Measurements from ENCODE around the gene MYH7. TPM values are rescaled to one million over a fixed set of nuclear protein-coding genes. Genes with fewer than 3 reads are reported as not detected.

MYH7 gene
- polyA plus RNA-seq, 1 donor (not counting 4 experiments of a cell fraction or from before 2014, with no cell fraction given), result not detected

DNA sequence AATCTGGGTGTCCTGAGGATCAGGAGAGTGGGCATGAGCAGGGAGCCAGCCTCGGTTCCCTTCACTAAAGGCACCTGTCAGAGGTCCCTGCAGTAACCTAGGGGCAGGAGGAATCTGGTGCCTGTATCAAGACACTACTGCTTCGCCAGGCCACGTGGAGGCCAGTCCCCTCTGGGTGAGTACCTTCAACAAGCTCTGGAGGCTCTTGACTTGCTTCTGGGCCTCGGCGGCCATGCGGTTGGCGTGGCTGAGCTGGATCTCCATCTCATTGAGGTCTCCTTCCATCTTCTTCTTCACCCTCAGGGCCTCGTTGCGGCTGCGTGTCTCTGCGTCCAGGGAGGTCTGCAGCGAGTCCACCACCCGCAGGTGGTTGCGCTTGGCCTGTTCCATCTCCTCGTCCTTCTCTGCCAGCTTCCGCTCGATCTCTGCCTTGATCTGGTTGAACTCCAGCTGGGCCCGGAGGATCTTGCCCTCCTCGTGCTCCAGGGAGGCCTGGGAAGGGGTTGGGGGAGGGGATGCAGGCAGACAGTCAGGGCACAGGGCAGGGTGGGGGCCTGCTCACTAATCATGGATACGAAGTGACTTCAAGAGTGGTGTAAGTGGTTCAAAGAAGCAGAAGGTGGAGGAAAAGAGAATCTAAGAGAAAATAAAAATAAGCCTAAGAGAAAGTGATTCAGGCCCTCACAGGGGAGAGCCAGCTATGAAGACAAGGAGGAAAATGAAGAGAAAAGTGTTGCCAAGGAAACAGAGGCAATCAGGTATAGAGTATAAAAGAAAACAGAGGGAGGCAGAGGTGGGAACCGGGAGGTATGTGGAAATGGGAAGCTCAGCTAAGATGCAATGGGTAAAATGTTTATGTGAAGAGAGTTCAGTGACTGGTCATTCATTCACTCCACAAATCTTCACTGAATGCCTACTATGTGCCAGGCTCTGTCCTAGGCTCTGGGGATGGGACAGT is 19.4 kb downstream of the MYH7 start:
- Histone ChIP-seq H3K79me2 (ENCODE audit: control insufficient read depth, insufficient read depth, low read length) (no peaks in the 10 kb centered on the region), H3K36me3 (ENCODE audit: control insufficient read depth in 2 of 2, extremely low read depth in 1 of 2, insufficient read depth in 2 of 2, low read length in 2 of 2) (no peaks in the 10 kb centered on the region), H3K9ac (ENCODE audit: control insufficient read depth, extremely low read depth, insufficient read depth, low read length) (no peak overlapping the region), H4K20me1 (ENCODE audit: control insufficient read depth, extremely low read depth, insufficient read depth, low read length) (no peaks in the 10 kb centered on the region), H3K4me2 (ENCODE audit: control insufficient read depth, extremely low read depth, insufficient read depth, low read depth, low read length) (no peak overlapping the region), H3K27me3 (ENCODE audit: control insufficient read depth, extremely low read depth, insufficient read depth, low read length) (no peaks in the 10 kb centered on the region), H3K9me3 (ENCODE audit: control insufficient read depth, low read depth, low read length) (no peaks in the 10 kb centered on the region), H2AFZ (ENCODE audit: control insufficient read depth, low read length) (no peak overlapping the region), H3K4me1 (ENCODE audit: control insufficient read depth, extremely low read depth, insufficient read depth, low read length) (no peaks in the 10 kb centered on the region), H3K4me3 (ENCODE audit: control insufficient read depth in 2 of 3, extremely low read depth in 1 of 3, insufficient read depth in 2 of 3, low read depth in 1 of 3, low read length in 3 of 3) (no peak overlapping the region), H3K9me1 (ENCODE audit: control insufficient read depth, extremely low read depth, insufficient read depth, low read length) (no peaks in the 10 kb centered on the region), H3K27ac (ENCODE audit: control insufficient read depth, insufficient read depth, low read length) (no peak overlapping the region)
- no peak for DNase-seq (ENCODE audit: low read depth, low spot score)
- FAIRE-seq, result no peak
- TF ChIP-seq EZH2 (IDR thresholded peaks at IDR 0.05; ENCODE audit: low read length), result no peak
- TF ChIP-seq, protein P1, sequence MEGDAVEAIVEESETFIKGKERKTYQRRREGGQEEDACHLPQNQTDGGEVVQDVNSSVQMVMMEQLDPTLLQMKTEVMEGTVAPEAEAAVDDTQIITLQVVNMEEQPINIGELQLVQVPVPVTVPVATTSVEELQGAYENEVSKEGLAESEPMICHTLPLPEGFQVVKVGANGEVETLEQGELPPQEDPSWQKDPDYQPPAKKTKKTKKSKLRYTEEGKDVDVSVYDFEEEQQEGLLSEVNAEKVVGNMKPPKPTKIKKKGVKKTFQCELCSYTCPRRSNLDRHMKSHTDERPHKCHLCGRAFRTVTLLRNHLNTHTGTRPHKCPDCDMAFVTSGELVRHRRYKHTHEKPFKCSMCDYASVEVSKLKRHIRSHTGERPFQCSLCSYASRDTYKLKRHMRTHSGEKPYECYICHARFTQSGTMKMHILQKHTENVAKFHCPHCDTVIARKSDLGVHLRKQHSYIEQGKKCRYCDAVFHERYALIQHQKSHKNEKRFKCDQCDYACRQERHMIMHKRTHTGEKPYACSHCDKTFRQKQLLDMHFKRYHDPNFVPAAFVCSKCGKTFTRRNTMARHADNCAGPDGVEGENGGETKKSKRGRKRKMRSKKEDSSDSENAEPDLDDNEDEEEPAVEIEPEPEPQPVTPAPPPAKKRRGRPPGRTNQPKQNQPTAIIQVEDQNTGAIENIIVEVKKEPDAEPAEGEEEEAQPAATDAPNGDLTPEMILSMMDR (optimal IDR thresholded peaks at IDR 0.05 in 1 of 3, IDR thresholded peaks at IDR 0.05 in 1 of 3, conservative IDR thresholded peaks at IDR 0.05 in 1 of 3; ENCODE audit: extremely low read depth in 1 of 3, insufficient read depth in 2 of 3, low read length in 3 of 3), result no peak
- dilution Hi-C loops (cut with MboI; ENCODE audit: extremely low pct_ligation_motif_present, low sequenced_read_pairs), result no loop called here

DNA sequence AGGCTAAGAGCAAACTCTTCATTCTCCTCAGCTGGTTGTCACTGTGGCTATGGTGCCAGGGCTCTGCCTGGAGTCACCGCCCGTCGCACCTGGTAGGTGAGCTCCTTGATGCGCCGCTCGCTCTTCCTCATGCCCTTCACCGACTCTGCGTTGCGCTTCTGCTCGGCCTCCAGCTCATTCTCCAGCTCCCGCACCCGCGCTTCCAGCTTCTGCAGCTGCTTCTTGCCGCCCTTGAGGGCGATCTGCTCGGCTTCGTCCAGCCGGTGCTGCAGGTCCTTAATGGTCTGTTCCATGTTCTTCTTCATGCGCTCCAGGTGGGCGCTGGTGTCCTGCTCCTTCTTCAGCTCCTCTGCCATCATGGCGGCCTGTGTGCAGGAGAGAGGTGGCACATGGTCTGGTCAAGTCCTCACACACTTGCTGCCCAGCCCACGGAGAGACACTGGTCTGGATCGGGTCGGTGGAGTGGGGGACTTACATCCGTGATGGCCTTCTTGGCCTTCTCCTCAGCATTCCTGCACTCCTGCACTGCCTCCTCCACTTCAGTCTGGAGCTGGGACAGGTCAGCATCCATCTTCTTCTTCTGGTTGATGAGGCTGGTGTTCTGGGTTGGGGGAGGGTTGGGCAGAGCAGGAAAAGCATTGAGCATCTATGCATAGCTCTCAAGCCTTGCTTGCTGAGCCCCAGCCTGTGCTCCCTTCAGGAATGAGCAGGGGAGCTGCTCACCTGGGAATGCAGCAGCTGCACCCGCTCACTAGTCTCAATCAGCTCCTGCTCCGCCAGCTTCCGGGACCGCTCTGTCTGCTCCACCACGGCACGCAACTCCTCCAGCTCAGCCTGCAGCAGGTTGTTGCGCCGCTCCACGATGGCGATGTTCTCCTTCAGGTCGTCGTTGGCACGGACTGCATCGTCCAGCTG is 20.3 kb downstream of the MYH7 start:
- TF ChIP-seq, protein P1 (optimal IDR thresholded peaks at IDR 0.05 in 1 of 3, IDR thresholded peaks at IDR 0.05 in 1 of 3, conservative IDR thresholded peaks at IDR 0.05 in 1 of 3; ENCODE audit: extremely low read depth in 1 of 3, insufficient read depth in 2 of 3, low read length in 3 of 3), result no peak
- TF ChIP-seq EZH2 (IDR thresholded peaks at IDR 0.05; ENCODE audit: low read length), result no peak
- no peak overlapping the region for H3K4me2 ChIP-seq (ENCODE audit: control insufficient read depth, extremely low read depth, insufficient read depth, low read depth, low read length)
- DNase-seq (ENCODE audit: low read depth, low spot score), result no peak
- H3K27ac ChIP-seq (ENCODE audit: control insufficient read depth, insufficient read depth, low read length), result no peak overlapping the region
- H3K9me3 ChIP-seq (ENCODE audit: control insufficient read depth, low read depth, low read length), result no peaks in the 10 kb centered on the region
- H4K20me1 ChIP-seq (ENCODE audit: control insufficient read depth, extremely low read depth, insufficient read depth, low read length), result no peaks in the 10 kb centered on the region
- H3K9me1 ChIP-seq (ENCODE audit: control insufficient read depth, extremely low read depth, insufficient read depth, low read length), result no peaks in the 10 kb centered on the region
- H3K79me2 ChIP-seq (ENCODE audit: control insufficient read depth, insufficient read depth, low read length), result no peaks in the 10 kb centered on the region
- dilution Hi-C loops (cut with MboI; ENCODE audit: extremely low pct_ligation_motif_present, low sequenced_read_pairs), result no loop called here
- no peaks in the 10 kb centered on the region for H3K36me3 ChIP-seq (ENCODE audit: control insufficient read depth in 2 of 2, extremely low read depth in 1 of 2, insufficient read depth in 2 of 2, low read length in 2 of 2)
- H3K27me3 ChIP-seq (ENCODE audit: control insufficient read depth, extremely low read depth, insufficient read depth, low read length), result no peaks in the 10 kb centered on the region
- H2AFZ ChIP-seq (ENCODE audit: control insufficient read depth, low read length), result no peak overlapping the region
- no peaks in the 10 kb centered on the region for H3K4me1 ChIP-seq (ENCODE audit: control insufficient read depth, extremely low read depth, insufficient read depth, low read length)
- no peak overlapping the region for H3K9ac ChIP-seq (ENCODE audit: control insufficient read depth, extremely low read depth, insufficient read depth, low read length)
- no peak overlapping the region for H3K4me3 ChIP-seq (ENCODE audit: control insufficient read depth in 2 of 3, extremely low read depth in 1 of 3, insufficient read depth in 2 of 3, low read depth in 1 of 3, low read length in 3 of 3)
- no peak for FAIRE-seq
